Dedifferentiated amniotic fluid mesenchymal stem cell (primary cell): Measurements from ENCODE around the gene C14orf132.
A peak's percentile ranks its signal among the peaks of the same experiment; 100 is the strongest.

ENCODE experiments used
- DNase-seq: peaks from one replicate; pipeline ENCODE4 v3.0.0-alpha.2; 2016; ENCODE audit errors: extremely low spot score

C14orf132 gene

GRCh38 chr14:96098309-96098998 is 59.3 kb downstream of the C14orf132 start:
- peak; percentile 42 for DNase-seq

- no peak for DNase-seq
These were observed 59.8 kb downstream of the C14orf132 start for GRCh38 chr14:96098999-96099335.

DNA sequence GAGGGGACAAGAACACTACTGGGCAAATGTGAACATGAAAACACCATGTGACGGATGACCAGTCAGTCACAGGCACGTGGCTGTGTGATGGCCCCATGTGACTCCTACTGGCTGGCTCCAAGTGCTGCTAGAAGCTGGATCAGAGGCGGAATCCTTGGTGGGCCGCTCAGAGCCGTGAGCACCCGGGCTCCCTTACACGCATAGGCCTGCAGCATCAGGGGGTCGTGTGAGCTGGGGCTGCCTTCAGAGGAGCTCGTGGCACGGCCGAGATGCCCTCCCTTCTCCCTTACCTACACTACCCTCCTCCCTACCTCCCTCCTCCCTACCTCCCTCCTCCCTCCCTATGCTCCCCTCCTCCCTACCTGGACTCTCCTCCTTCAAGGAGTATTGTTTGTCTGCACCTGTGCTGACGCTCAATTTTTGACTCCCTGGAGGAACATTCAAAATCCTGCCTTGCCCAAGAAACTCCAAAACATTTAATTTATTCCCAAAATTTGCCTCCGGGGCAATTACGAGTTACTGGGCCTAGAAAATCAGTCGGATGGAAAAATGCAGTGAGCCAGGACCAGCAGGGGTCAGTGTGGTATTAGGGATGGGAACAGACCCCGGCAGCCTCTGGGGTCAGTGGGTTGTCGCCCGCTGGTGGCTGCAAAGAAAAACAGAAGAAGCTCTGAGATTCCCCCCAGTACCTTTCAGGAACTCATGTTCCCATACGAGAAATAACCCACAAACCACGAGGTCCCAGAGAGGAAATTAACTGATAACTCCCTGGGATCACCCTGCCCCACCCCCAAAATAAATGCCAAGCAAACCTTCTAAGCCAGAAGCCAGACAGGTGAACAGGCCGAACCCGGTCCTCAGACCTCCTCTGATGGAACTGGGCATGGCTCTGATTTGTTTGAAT is 61.3 kb downstream of the C14orf132 start:
- peak; percentile 65 for DNase-seq

DNA sequence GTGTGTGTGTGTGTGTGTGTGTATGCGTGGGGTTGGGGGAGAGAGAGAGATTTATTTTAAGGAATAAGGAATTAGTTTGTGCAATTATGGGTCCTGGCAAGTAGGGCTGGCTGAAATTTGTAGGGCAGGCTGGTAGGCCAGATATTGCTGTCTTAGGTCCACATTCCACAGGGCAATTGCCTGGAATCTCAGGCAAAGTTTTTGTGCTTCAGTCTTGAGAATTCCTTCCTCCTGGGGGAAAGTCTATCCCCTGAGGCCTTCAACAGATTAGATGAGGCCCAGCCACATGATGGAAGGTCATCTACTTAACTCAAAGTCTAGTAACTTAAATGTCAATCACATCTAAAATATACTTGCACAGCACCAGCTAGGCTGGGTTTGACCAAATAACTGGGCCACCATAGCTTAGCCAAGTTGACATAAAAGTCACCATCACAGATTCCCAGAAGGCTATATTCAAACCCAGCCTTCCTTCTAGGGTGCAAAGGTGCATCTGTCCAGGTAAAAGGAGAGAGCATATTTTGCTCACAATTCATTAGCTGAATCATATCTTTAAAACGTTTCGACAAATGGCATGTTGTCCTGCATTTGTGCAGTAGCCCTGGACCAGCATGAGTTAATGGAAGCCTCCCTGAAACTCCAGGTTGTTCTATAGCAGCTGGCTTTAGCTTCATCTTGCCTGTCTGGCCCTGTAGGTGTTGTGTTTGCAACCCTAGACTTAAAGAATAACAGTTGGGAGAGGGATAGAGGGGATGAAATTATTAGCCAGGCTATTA is 63.1 kb downstream of the C14orf132 start:
- DNase-seq = no peak

- DNase-seq = no peak
These were observed 63.9 kb downstream of the C14orf132 start for GRCh38 chr14:96103075-96103474.

DNA sequence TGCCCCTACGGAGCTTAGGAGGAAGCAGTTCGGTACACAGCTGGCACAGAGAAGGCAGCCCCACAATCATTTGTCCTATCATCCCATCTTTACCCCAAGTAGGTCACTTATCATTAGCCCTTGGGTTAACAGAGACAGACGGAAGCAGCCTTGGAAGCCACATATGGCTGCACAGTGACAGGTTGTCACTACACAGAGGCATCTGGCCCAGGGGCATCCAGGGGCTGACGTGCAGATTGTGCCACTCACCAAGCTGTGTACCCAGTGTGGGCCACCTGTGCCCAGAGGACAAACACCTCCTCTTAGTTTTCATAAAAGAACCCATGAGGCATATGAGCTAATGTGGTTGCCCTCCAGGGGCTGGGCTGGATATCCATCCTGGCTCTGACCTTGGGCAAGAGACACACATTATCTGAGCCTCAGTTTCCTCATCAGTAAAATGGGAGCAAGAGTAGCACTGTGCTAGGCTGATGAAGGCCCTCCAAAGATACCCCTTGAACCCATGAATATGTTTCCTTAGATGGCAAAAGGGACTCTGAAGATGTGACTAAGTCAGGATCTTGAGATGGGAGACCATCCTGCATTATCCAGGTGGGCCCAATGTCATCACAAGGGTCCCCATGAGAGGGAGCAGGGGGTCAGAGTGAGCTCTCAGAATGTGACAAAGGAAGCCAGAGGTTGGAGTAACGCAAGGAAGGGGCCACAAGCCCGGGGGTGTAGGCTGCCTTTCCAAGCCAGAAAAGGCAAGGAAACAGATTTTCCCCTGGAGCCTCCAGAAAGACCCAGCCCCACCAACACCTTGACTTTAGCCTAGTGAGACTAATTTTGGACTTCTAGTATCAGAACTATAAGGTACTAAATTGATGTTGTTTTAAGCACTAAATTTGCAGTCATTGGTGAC is 64.6 kb downstream of the C14orf132 start:
- DNase-seq = no peak

DNA sequence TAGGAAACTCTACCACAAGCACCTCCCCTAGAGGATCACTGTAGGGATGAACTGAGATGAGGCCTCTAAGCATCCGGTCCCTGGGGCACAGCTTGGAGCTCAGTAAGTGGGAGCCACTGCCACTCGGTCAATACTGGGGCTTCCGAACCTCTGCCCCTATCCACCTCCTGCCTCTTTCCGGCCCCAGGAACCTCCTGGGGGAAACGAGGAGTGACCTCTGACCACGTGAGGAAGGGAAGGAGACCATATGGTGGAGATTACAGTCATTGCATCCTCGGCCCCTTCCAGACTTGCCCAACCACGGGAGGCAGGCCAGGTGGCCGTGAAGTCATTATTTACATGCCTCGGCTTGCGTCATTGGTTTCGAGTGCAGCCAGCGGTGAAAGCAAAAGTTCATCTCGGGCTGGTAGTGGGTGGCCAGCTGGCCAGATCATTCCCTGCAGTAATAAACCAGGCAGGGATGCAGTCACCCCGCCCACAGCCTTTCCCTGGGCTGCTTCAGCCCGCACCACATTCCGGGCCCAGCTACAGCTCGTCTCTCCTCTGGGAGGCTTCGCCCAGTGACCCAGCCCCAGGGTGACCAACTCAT is 65.4 kb downstream of the C14orf132 start:
- peak; percentile 97 for DNase-seq

- no peak for DNase-seq
These were observed 66.1 kb downstream of the C14orf132 start for GRCh38 chr14:96105089-96105925.

DNA sequence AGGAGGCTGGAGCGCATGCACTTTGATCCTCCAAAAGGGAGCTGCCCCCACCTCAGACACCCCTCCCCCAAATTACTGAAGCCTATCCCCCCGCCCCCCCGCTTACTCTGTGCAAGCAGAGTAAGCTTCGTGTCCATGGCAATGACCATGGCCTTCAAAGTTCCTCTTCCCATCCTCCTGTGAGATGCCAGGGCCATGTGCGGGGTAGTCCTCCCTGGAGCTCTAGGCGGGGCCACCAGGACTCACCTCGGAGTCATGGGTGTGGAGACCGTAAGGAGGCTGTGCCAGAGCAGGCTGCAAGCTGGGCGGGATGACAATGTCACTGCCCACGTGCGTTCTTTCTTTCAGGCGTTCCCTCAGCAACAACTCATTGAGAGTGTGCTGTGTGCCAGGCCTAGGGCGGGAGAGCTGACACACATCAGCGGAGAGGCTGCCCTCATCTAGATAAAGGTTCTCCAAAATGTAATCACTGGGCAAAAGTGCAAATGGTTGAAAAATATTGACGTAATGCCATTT is 66.8 kb downstream of the C14orf132 start:
- DNase-seq = no peak

GRCh38 chr14:96106891-96107290 is 67.7 kb downstream of the C14orf132 start:
- no peak for DNase-seq

GRCh38 chr14:96108061-96108795 is 69.1 kb downstream of the C14orf132 start:
- no peak for DNase-seq

DNA sequence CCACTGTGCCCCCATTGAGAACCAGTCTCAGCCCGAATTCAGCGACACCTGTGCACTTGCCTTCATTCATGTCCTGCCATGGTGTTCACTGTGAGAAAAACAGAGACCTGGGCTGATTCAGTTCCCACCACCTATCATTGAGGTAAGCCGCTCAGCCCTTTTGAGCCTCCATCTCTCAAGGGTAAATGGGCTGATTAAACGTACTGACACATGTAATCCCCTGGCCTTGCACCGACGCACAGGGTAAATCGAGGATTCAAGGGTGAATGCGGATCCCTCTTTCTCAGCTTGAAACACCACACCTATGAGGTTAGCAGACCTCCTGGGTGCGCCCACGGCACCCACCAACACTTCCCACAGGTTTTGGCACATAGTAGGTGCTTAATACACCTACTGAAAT is 69.7 kb downstream of the C14orf132 start:
- DNase-seq = no peak

DNA sequence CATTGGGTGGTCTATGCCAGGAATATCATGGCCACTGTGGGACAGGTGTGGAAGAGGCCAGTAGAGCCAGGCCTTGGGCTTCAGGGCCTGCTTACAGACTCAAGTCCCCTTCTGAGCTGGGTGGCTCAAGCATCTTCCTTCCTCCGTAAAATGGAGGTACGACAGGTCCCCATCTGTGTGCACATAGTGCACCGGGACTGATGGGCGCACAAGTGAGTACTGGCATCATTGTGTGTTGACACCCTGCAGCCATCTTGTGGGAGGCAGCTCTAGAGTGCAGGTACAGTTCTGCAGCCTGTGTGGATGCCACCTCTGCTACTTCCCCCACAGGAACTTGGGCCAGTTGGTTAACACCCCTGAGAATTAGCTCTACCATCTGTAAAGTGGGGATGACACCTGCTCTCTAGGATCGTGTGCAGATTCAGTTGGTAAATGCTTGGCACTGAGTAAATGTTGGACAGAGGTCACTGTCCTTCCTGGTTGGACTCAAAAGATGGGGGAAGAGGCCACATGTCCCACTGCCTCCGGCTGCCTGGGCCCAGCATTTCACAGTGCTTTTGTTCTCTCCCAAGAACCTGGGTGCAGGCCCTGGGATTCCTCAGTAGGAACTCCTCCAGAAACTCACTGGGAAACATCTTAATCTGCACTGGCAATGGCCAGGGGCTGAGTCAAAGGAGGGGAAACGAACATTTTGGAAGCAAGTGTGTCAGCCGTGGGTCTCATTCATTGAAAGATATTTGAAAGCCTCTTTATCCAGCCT is 70.6 kb downstream of the C14orf132 start:
- no peak for DNase-seq

GRCh38 chr14:96112032-96112431 is 72.9 kb downstream of the C14orf132 start:
- DNase-seq = no peak

DNA sequence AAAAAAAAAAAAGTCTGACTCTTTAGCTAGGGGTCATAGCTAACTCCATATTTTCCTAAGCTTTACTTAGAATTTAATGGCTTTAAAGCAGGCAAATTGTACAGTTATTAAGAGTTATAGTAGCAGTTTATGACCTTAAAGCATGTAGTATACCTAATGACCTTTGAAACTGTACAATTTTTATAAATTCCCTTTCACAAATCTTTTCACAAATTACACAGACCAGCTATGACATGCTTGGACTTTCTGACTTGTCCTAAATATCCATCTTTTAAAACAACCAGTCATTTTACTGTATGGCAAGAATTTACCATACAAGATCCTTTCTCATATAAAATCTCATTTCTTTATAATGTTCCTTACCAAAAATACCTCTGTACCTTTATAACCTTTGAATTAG is 74.8 kb downstream of the C14orf132 start:
- DNase-seq = no peak

DNA sequence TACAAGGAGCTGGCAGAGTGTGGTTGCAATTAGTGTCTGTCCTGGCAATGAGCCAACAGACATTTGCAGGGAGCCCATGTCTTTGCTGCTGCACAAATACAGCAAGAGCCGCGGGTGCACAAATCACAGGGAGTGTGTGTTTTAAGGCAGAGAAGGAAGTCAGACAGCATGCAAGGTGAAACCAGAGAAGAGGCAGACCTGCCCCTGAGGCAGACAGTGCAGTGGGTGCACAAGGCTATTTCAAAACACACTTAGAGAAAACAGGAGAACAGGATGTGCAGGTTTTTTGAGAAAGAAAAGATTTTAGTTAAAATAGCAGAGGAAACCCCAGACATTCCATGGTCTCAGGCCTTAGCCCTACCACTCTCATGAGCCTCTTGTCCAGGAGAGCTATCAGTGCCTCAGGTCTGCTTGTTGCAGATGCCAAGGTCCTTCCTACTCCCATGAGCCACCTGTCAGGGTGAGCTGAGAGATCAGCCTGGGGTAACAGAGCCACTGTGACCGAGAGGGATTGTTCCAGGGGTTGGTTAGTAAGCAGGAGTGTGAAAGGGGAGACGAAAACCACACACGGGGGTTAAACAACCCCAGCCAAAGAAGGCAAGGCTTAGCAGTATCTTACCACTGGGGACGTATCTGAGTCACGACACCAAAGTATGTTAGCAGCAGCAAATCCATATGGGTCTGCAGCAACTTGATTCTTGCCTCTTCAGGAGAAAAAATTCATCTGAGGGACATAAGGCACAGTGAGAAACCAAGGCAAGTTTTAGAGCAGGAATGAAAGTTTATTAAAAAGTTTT is 78.1 kb downstream of the C14orf132 start:
- no peak for DNase-seq

DNA sequence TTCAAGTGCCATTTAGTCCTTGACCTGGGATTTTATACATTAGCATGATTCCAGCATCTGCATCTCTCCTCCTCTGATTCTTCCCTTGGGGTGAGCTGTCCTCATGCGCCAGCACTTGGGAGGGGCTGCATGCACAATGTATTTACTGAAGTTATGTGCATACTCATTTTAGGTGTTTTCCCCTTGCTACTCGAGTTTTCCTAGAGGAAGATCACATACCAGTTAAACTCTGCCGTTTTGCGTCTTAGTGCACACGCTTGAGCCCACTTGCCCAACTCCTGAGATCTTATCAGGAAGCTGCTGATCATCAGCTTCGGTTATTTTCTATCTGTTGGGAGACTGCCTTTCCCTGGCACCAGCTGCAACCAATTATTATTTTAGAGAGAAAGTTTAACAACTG is 78.8 kb downstream of the C14orf132 start:
- no peak for DNase-seq

GRCh38 chr14:96118391-96118790 is 79.2 kb downstream of the C14orf132 start:
- DNase-seq = no peak
